GM12874 (cell line): ENCODE results near the gene LTB4R2.

ENCODE experiments used
- CTCF ChIP-seq: IDR thresholded peaks from 2 replicates; pipeline ENCODE4 v1.5.1; 2011; ENCODE audit warnings: low read depth, mild to moderate bottlenecking, control low read depth, low read length, moderate library complexity; ENCODE audit not compliant: insufficient read depth

LTB4R2 gene

GRCh38 chr14:24321212-24321975, 11.5 kb downstream of the LTB4R2 start:
- TF ChIP-seq CTCF: no peak

DNA sequence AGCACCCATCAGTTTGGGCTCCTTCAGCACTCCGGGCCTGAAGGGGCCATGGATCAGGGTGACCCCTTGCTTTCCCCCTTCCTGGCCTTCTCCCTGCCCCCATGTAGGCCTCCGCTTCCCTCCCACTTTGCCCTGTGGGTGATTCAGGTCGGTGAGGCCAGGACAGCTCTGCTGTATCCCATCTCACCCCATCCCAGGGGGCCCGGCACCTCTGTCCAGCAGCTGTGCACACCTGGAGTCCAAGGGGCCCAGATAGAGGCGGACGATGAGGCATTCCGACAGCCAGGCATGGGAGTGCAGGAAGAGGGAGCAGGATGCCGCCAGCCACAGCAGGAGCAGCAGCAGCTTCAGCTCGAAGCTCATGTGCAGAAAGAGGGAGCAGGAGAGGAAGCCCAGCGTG, 12.7 kb downstream of the LTB4R2 start:
- TF ChIP-seq CTCF: no peak

DNA sequence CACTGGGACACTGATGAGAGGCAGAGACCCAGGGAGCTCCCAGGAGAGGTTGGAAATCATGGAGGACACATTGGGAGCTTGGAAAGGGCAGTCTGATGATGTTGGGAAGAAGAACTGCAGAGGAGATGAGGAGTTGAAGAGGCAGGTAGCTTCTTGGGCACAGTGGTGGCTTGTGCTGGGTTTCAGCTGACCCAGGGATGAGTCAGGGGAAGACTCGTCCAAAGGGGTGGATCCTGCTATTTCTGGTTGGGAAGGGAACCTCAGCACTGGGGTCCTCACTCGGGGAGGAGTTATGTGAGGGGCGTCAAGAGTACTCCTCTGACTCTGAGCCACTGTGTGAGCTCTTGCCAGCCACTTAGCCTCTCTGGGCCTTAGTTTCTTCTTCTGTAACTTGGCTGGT, 13.4 kb downstream of the LTB4R2 start:
- no peak for TF ChIP-seq CTCF

DNA sequence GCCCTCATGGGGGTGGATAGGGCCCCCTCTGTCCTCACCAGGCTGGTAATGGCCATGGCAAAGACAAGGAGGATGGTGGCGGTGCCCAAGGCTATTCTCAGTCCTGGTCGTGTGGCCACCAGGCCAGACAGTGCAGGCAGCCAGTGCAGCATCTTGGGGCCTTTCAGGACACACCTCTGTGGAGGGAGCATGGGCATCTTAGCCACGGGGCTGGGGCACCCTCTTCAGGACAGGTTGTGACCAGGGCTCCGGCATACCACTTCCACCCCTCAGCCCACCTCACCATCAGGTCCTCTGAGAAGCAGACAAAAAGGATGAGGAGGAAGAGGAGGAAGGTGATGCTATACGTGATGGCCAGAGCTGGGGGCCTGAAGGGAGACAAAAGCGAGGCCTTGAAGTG, 14.1 kb downstream of the LTB4R2 start:
- no peak for TF ChIP-seq CTCF

- no peak for TF ChIP-seq CTCF
These were observed 15.1 kb downstream of the LTB4R2 start for GRCh38 chr14:24325041-24325530.

DNA sequence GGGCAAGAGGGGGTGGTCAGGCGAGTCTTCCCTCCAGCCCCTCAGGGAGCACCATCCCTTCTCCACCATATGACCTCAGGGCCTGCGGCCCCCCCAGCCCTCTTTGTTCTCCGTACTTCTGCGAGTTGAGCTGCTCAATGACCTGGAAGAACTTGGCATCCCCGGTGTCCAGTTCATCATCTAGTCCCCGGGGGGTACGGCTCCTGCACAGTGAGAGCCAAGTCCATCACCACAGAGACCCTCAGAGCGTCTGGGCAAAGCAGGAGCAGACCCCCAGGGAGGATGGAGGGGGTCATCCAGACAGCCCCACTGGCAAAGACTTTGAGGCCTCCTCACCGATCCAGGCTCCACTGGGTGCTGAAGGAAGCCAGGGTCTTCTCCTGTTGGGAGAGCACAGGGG, 16.0 kb downstream of the LTB4R2 start:
- no peak for TF ChIP-seq CTCF

DNA sequence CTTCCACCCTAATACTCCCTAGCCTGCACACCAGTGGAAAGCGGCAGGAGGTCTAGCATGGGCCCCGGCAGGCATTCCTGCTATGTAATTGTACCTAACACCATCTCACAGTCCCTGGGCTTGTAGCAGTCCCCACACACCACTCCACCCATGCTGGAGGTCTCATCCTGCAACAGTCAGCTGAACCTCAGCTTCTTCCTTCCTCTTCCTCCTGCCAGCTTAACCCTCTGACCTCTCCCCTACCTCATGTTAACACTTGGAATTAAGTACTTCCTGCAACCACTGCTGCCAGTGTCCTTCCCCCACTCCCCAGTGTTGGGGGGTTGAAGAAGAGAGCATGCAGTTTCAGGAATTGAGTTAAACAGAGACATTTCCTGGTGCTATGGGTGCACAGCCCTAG, 17.4 kb downstream of the LTB4R2 start:
- no peak for TF ChIP-seq CTCF
